Psoas muscle (tissue), 8 donors: Measurements from ENCODE around the gene RBFOX2. TPM values are rescaled to one million over a fixed set of nuclear protein-coding genes. Genes with fewer than 3 reads are reported as not detected.
A peak's percentile ranks its signal among the peaks of the same experiment; 100 is the strongest.

Source experiments
- ATAC-seq, 4 donors: fragments of 200-7000 bp; cut with Tn5 transposase; one replicate each; pipeline ENCODE4 v1.9.1; 2020; ENCODE audit warnings: moderate library complexity in 3 of 4, mild to moderate bottlenecking in 2 of 4
- DNase-seq, 2 donors: peaks; one replicate each; pipeline ENCODE4 v3.0.0-alpha.2; 2020
- H3K27ac ChIP-seq: fragments of 200-600 bp; one replicate; pipeline ENCODE4 v1.8.0; 2022
- H3K27me3 ChIP-seq, 3 donors: fragments of 200-600 bp in 1 of 3; one replicate each; pipeline versions ENCODE4 v1.6.1 to v1.8.0; 2013 to 2022; ENCODE audit warnings: low read length in 2 of 3, mild to moderate bottlenecking in 2 of 3, moderate library complexity in 1 of 3; ENCODE audit not compliant: insufficient read depth in 3 of 3
- H3K36me3 ChIP-seq, 2 donors: fragments of 200-600 bp in 1 of 2; one replicate each; pipeline versions ENCODE4 v1.6.1 to v1.8.0; 2013 to 2022; ENCODE audit warnings: low read depth in 1 of 2, mild to moderate bottlenecking in 1 of 2, moderate library complexity in 1 of 2; ENCODE audit not compliant: insufficient read depth in 1 of 2
- H3K4me1 ChIP-seq: fragments of 200-600 bp; one replicate; pipeline ENCODE4 v1.8.0; 2022
- H3K4me3 ChIP-seq: fragments of 200-600 bp; one replicate; pipeline ENCODE4 v1.8.0; 2022; ENCODE audit warnings: mild to moderate bottlenecking
- H3K9me3 ChIP-seq: fragments of 200-600 bp; one replicate; pipeline ENCODE4 v1.8.0; 2022
- WGBS, 3 donors: extraction: QIAGEN DNeasy Blood & Tissue Kit; methylation state at CpG; one replicate each; pipeline versions ENCODE4 v1.1.6 to v1.1.7; 2013; 5-methylcytosine and 5-hydroxymethylcytosine counted together
- intact Hi-C, 2 donors: fragments of 100-400 bp; cut with DNase I; formaldehyde crosslinking; loops; one replicate each; pipeline versions ENCODE4 v1.11.0 to v1.14.2; 2022
- polyA plus RNA-seq, 3 donors: library from polyadenylated mRNA; stranded (reverse); fragments of 200-250 nt; gene quantifications; one replicate each; pipeline ENCODE4 v1.2.3, GENCODE V29; 2013
- total RNA-seq, 4 donors: library from RNA; stranded (reverse); fragmentation: NEBNext Ultra II Directional in 2 of 4; extraction: Animal tissue kit (Norgen Biotek cat#: 25700) in 2 of 4; gene quantifications; one replicate each; pipeline versions ENCODE4 v1.2.1 to v1.2.4, GENCODE V29; 2021 to 2023
- TF ChIP-seq, protein P1 (sequence below): fragments of 200-600 bp; IDR thresholded peaks from one replicate; pipeline ENCODE4 v1.8.0; 2022; ENCODE audit warnings: antibody characterized with exemption
- donor health status: healthy with polysubstance abuse.
- donor health status: DM: no; HTN: no; CAD: no; lungs with moderate emphysema.
- donor health status: Bipolar disorder and iron deficiency.
- donor health status: healthy.
- donor health status: DM: yes; HTN: yes; CAD: no.
- donor health status: DM: no; HTN: no; CAD: no.
- donor health status: DM: no; HTN: no; CAD: no.
- donor health status: DM: yes; HTN: yes; CAD: no.

RBFOX2 gene
- total and polyA plus RNA-seq, 7 donors: 7.7 to 50.4 (median 28.4) TPM

GRCh38 chr22:36065775-36066544, 37.3 kb upstream of the RBFOX2 start:
- 1% methylated on average over 54 of the region's 54 CpGs for WGBS, 3 donors
- Histone ChIP-seq H3K9me3 (no peaks in the 10 kb centered on the region), H3K4me3 (peak overlapping the region; percentile 73), H3K27me3 (no peaks in the 10 kb centered on the region), H3K36me3 (no peaks in the 10 kb centered on the region), H3K4me1 (no peaks in the 10 kb centered on the region), H3K27ac (peak overlapping the region; percentile 85)
- peak; percentile 92 to 93 for DNase-seq
- ATAC-seq: peak; percentile 93 to 97 (median 96)
- TF ChIP-seq, protein P1, sequence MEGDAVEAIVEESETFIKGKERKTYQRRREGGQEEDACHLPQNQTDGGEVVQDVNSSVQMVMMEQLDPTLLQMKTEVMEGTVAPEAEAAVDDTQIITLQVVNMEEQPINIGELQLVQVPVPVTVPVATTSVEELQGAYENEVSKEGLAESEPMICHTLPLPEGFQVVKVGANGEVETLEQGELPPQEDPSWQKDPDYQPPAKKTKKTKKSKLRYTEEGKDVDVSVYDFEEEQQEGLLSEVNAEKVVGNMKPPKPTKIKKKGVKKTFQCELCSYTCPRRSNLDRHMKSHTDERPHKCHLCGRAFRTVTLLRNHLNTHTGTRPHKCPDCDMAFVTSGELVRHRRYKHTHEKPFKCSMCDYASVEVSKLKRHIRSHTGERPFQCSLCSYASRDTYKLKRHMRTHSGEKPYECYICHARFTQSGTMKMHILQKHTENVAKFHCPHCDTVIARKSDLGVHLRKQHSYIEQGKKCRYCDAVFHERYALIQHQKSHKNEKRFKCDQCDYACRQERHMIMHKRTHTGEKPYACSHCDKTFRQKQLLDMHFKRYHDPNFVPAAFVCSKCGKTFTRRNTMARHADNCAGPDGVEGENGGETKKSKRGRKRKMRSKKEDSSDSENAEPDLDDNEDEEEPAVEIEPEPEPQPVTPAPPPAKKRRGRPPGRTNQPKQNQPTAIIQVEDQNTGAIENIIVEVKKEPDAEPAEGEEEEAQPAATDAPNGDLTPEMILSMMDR: peak; percentile 100
- intact Hi-C loops: loop anchor here (1.0 to 5.0 kb wide), 5 partner anchors 39 to 135 kb away; partner anchors contain the start of gene RBFOX2 (in 1 of the 2)

- WGBS, 3 donors: 4 to 14% (median 6%) methylated on average over 5 of the region's 5 CpGs
- peak in 1 of 2 donors; percentile 21 for DNase-seq
Observed at GRCh38 chr22:36065462-36065774, 36.8 kb upstream of the RBFOX2 start.

GRCh38 chr22:36064358-36064757, 35.7 kb upstream of the RBFOX2 start:
- Histone ChIP-seq H3K36me3 (no peaks in the 10 kb centered on the region), H3K4me1 (no peaks in the 10 kb centered on the region), H3K4me3 (no peak overlapping the region), H3K27ac (no peak overlapping the region), H3K27me3 (no peaks in the 10 kb centered on the region), H3K9me3 (no peaks in the 10 kb centered on the region)
- ATAC-seq (no peak), DNase-seq (no peak)
- intact Hi-C loops: no loop called here
- 94 to 98% (median 96%) methylated on average over 5 of the region's 5 CpGs for WGBS, 3 donors
- TF ChIP-seq, protein P1: no peak

More at GRCh38 chr22:36065462-36065774, 36.8 kb upstream of the RBFOX2 start:
- Histone ChIP-seq H3K36me3 (no peaks in the 10 kb centered on the region), H3K4me1 (no peaks in the 10 kb centered on the region), H3K4me3 (peak overlapping the region; percentile 73), H3K27ac (peak overlapping the region; percentile 85), H3K9me3 (no peaks in the 10 kb centered on the region), H3K27me3 (no peaks in the 10 kb centered on the region)
- TF ChIP-seq, protein P1: no peak
- intact Hi-C loops: loop anchor here (5.0 kb wide), 3 partner anchors 38 to 133 kb away; partner anchors contain the start of gene RBFOX2 (in 1 of the 2)
- peak; percentile 41 to 71 (median 62) for ATAC-seq

GRCh38 chr22:36056980-36057379, 28.4 kb upstream of the RBFOX2 start:
- Histone ChIP-seq H3K4me1 (peaks cover 15% of the 10 kb centered on the region), H3K27me3 (no peaks in the 10 kb centered on the region), H3K9me3 (no peaks in the 10 kb centered on the region), H3K4me3 (no peak overlapping the region), H3K27ac (no peak overlapping the region), H3K36me3 (no peaks in the 10 kb centered on the region)
- WGBS, 3 donors: 97 to 100% (median 100%) methylated on average over 1 of the region's 1 CpG
- intact Hi-C loops: no loop called here
- no peak for ATAC-seq
- TF ChIP-seq, protein P1: no peak
- DNase-seq: no peak
